CD4-positive, alpha-beta T cell treated with Interleukin-17A for 4 hours (primary cell): ENCODE data around the gene SRSF1.
"Not testable (repeated sequence)": the region's sequence is repeated elsewhere in the genome, so short reads cannot be mapped to it uniquely, and the experiment has no call there.

ENCODE experiments used
- DNase-seq: peaks from one replicate; pipeline ENCODE4 v3.0.0-alpha.2; 2020; ENCODE audit warnings: mixed read lengths

The SRSF1 gene

GRCh38 chr17:57988301-57989250, 18.5 kb downstream of the SRSF1 start:
- peak; percentile 73 for DNase-seq

- DNase-seq, result peak; percentile 86
Observed at GRCh38 chr17:57987581-57988300, 19.3 kb downstream of the SRSF1 start, which contains the start of gene VEZF1. Gene VEZF1 (minus strand): TSS chr17:57988254. CDS start chr17:57988111, 143 bp downstream.

DNA sequence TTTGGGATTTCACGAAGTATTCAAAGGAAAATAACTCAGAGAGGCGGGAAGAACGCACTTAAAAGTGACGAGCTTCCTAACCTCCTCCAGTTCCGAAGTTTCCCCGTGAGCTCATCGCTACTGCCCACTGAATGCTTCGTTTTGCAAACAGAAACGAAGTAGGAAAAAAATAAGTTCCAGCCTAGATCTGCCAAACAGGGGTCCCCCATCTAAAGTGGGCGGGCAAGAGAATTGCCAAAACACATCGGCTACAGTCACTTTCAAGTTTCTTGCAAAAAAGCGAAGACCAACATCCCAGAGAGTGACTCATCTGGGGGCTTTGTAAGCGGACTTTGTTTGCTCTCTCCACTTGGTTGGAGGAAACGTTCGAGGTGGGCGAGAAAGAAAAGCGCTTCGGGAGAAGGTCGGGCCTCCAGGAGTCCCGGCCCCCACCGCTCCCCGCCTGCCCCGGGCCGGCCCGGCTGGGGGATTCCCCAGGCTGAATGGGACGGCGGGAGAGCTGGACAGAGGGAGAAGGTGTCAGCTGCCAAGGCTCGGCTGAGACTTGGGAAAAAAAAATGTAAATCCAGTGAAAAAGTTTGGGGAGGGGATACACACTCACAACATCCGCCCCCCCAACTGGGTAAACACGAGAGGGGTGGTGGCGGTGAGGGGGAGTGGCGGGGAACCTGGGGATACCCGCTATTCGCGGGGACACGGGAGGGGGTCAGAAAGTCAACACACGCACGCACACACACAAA, 20.0 kb downstream of the SRSF1 start:
- peak; percentile 48 for DNase-seq

DNA sequence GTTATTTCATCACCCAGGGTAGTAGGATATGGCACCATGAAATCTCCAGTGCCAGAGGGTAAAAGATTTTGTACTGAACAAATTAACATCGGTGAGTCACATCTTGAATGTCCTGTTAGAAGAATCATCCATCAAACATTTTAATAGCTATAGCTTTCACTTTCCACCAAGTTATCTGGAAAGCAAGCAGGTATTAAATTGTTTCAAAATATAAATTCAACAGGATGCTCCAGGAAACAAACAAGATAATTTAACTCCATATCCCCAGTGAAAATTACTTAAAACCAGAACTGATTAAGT, 21.4 kb downstream of the SRSF1 start:
- DNase-seq, result no peak

- DNase-seq, result no peak
Observed at GRCh38 chr17:57984936-57985674, 21.9 kb downstream of the SRSF1 start.

DNA sequence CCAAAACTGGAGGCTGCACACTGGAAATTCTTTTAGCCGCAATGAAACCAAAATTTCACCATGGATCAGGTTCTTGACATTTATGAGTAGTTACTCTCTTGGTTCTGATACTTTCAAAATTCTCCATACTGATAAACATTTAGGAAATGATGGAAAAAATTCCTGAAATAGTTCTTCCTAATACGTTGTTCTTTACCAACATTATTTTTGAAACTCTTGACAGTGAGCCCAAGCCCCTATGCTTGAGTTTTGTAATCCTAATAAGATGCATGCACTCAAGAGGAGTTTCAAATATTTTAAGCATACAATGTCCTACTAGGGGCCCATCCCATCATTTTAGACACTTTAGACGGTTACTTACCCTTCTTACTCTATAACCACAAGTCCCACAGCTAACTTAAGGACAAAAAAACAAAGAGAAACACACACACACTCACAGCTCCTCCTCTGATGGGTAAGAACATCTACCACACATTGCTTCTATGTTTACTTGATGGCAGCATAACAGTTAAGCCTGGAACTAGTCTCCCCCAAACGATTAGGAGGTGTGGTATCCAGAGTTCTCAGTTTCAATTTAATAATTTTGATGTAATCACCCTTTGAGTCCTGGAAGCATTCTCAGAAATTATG, 22.7 kb downstream of the SRSF1 start:
- no peak for DNase-seq

GRCh38 chr17:57983446-57983845, 23.6 kb downstream of the SRSF1 start:
- no peak for DNase-seq

GRCh38 chr17:57982452-57983170, 24.4 kb downstream of the SRSF1 start:
- no peak for DNase-seq

GRCh38 chr17:57980522-57980921, 26.5 kb downstream of the SRSF1 start:
- no peak for DNase-seq

DNA sequence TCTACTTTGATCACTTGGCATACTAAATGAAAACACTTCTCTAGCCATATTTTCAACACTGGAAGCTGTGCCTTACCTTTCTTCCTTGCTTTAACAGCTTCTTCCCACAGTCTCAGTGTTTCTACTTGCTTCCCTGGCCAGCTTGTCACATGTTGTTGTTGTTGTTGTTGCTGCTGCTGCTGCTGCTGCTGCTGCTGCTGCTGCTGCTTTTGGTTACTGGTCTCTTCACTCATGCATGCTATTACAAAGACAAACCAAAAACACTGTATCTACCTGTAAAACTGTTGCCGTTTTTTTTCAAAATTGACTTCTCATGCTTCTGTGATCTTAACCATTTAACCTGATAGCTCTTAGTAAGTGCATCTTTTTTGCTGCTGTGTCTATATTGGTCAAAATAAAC, 28.0 kb downstream of the SRSF1 start:
- DNase-seq, result no peak

GRCh38 chr17:57976594-57976993, 30.5 kb downstream of the SRSF1 start:
- DNase-seq, result no peak

DNA sequence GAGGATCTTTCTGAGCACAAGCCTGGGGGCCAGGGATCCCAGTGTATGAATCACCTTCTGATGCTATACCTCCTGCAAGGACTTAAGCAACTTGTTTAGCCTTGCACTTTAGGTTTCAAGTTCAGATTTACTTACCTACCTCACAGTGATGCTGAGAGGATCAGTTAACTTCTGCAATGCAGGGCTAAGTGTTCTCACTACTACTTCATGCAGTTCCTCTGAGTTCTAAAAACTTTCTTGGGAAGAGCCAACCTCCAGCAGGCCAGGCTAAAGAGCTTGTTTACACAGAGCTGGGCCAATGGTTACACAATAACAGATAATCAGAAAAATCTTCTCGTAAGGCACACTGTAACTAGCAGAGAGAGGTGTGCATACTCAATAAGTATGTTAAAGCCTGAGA, 32.0 kb downstream of the SRSF1 start:
- no peak for DNase-seq

DNA sequence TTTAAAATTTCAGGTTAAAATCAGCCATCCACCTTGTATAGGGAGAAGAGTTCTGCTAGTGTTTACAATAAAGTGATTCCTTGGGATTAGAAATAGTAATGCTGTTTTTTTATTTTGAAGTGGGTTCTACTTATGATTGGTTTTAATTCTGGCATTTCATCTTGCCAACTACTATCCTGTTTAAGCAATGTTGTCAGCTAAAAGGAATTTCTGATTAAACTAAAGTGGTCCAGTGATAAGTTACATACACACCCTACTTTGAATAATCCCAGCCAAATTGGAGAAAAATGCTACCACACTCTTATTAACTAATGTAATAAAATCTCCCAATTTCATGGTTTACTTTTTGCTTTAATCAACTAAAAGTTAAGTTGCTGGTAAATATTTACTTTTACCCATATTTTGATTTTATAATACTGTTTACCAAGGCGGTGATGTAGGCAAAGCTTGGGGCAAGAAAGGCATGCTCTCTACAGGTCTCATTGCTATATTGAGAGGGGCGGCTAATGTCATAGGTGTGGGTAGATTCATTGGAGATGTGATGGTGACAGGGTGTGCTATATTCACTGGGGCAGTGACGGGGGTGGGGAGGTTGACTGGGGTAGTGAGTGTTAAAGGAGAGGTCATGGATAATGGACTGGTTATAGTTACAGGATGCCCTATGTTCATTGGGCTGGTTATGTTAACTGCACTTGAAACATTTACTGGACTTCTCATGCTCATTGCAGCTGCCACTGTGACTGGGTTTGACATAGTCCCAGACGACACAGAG, 32.8 kb downstream of the SRSF1 start:
- not testable (repeated sequence) for DNase-seq

- no peak for DNase-seq
Observed at GRCh38 chr17:57972151-57972550, 34.9 kb downstream of the SRSF1 start.

DNA sequence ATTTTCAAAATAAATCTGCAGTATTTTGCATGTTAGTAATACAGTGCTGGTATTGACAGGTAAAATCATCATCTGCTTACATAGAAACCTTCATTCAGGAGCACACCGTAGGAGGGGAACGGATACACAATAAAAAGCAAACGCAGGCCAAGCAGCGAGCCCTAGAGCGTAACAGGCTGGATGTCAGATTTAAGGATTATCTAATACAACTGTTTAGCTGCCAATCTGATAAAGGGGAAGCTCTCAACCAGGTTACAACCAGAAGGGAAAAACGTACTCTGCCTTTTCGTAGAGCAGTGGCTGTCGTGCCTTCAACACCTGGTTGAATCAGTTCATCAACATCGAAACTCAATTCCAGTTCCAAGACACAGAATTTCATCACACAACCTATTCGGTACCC, 35.5 kb downstream of the SRSF1 start:
- DNase-seq, result no peak

DNA sequence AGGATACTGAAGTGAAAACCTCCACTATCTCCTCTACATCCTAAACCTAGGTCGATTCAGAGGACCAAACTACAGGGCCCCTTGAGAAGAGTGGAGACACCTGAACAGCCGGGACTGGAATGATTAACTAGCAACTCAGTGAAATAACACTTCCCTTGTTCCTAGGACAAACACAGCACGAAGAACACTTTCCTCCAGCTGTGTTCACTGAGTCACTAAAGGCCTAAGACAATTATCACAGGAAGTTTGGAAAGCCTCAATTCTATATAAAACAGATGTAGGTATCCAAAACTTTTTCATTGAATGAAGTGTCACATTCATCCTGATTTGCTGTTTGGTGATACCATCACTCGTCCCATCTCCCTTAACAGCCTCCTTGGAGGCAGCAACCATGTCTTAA, 36.3 kb downstream of the SRSF1 start:
- DNase-seq, result no peak

- DNase-seq, result no peak
Observed at GRCh38 chr17:57968456-57968855, 38.6 kb downstream of the SRSF1 start.

DNA sequence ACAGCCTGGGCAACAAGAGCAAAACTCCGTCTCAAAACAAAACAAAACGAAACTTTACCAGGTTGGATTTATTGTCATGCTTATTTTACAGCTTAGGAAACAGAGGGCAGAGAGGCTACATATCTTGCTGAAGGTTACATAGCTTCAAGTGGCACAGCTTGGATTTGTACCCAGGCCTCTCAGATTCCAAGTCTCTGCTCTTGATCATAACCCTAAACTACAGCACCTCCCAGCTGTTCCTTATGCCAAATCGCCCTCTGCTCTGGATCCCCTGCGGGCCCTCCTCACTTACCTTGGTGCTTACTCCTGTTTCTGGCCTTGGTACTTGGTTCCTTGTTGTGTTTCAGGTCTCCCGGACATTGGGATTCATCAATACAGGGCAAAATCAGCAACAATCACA, 40.2 kb downstream of the SRSF1 start:
- no peak for DNase-seq

GRCh38 chr17:57966246-57966645, 40.8 kb downstream of the SRSF1 start:
- no peak for DNase-seq

DNA sequence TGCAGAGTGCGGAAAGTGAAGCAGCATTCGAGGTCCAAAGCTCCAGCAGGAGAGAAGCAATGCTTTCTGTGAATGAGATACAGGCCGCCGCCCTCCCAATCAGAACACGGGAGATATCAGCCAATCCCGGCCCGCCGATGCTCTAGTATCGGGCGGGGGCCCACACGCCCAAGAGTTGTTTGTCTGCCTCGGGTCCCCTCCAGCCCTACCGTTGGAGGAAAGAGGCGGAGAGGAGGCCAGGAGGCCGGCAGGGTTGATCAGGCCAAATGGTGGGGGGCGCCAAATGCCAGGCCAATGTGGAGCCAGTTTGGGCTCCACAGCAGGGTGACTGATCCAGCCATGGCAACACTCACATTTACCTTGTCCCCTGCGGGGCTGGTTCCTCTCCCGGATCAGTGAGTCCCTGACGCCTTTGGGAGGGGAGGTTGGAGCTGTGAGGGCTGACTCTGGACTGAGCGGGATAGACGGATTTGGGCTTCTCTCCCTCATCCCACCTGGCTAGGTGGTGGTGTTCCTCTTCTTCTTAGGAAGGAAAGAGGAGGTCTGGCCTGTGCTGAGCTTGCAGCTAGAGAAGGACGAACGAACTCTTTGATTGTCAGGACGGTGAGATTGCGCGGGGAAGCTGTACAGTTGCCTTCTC, 41.4 kb downstream of the SRSF1 start:
- DNase-seq, result no peak
